HUDEP-2 (cell line): Measurements from ENCODE around the gene MEIS2.
"Not testable (repeated sequence)": the region's sequence is repeated elsewhere in the genome, so short reads cannot be mapped to it uniquely, and the experiment has no call there.

Source experiments
- DNase-seq, 76 experiments: peaks; one replicate each; lab custom pipeline; 2025; ENCODE audit not compliant: unreplicated experiment in 76 of 76; lab: John Stamatoyannopoulos, UW

MEIS2 gene

GRCh38 chr15:37014566-37014965 lies 85.8 kb downstream of the MEIS2 start:
- no peak for DNase-seq

- no peak for DNase-seq
Measured at GRCh38 chr15:37014137-37014536, 86.2 kb downstream of the MEIS2 start.

DNA sequence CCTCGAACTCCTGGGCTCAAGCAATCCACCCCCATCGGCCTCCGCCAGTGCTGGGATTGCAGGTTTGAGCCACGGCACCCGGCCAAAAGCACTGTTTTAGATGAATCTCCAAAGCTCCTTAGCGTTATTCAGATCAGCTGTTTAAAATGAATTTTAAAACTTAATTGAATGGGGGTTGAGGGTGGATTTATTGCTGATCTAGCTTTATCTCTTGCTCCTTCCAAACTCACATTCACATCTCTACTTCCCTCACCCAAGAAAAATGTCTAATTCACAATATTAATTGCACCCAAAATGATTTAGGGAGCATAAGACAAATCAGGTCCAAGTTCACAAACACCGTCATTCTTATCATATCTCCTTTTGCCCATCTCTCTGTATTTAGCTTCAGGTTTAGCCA lies 89.8 kb downstream of the MEIS2 start:
- DNase-seq = no peak

DNA sequence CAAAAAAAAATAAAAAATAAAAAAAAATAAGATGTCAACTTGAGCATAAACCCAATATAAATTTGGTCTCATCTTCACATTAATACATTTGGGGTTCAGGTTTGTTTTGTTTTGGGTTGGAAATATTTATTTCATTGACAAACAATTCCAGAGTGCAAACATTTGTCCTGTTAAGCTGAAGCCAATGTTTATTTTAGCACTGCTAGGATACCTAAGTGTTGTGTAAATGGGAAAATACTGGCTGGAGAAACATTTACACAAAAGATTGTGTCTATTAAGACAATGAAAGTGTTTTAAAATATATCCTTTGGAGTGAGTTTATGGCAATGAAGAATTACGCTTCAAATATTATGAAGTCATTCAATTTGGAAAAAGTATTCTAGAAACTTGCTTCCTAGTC lies 91.1 kb downstream of the MEIS2 start:
- DNase-seq = no peak

GRCh38 chr15:37008205-37008604 lies 92.1 kb downstream of the MEIS2 start:
- DNase-seq = no peak

- DNase-seq = no peak
Measured at GRCh38 chr15:37007301-37007700, 93.0 kb downstream of the MEIS2 start.

GRCh38 chr15:37004981-37005735 lies 95.2 kb downstream of the MEIS2 start:
- no peak for DNase-seq

GRCh38 chr15:37004373-37004869 lies 95.9 kb downstream of the MEIS2 start:
- no peak for DNase-seq

DNA sequence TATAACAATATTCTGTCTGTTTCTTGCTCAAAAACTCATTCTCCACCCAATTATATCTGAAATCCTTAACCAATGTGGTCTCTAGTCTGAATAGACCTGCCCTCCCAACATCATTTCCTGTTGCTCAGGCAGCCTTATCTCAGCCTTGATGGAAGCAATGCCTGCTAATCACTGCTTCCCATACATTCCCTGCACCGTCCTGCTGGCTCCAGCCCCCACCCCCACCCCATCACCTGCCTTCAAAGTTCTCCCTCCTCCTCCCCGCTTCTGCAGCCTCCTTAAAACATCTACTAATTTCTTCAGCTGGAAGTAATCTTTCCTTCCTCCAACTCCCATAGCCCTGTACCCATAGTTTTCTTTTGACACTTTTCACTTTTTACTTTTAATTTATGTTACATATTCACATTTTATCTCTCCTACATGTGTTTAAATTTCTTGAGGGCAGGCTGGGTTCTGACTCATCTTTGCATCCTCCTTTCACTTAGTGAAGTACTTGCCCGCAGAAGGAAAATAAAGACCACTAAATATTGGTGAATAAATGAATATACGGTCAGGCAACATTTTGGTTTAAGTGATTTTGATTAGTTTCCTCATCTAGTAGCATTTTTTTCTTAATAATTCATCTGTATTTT lies 98.2 kb downstream of the MEIS2 start:
- no peak for DNase-seq

- no peak for DNase-seq
Measured at GRCh38 chr15:37001417-37001816, 98.9 kb downstream of the MEIS2 start.

DNA sequence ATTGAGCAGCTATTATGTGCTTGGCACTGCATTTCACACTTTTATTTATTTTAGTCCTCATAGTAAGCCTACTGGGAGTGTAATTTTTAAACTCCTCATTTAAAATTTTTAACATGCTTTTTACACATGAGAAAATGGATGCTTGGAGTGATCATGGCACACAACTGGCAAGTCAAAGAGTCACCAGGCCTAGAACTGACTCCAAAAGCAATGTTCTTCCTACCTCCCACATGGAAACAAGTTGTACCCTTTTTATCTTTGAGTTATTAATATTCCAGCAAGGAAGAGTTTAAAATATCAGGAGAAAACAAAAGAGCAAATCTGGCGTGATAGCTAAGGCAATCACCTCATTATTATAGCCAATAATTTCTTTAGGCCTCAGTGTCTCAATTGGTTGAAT lies 100.6 kb downstream of the MEIS2 start:
- no peak for DNase-seq

GRCh38 chr15:36996538-36997181 lies 103.7 kb downstream of the MEIS2 start:
- no peak for DNase-seq

DNA sequence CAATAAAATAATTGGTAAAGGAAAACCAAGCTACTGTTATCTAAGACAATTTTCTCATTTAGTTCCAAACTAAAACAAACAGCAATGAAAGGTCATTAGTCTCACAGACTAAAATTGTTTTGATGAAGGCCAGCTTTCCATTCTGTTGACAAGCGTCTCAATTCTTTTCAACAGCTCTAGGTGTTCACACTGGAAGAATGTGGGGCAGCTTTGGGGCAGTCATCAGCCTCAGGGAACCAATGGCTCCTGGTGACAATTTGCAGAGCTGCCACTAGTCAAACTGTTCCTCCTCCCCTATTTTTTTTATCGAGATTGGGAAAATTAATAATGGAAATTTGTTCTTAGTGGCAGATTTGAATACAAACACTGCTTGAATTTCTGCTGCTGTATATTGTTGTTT lies 104.2 kb downstream of the MEIS2 start:
- DNase-seq = no peak

- DNase-seq = no peak
Measured at GRCh38 chr15:36994790-36995189, 105.6 kb downstream of the MEIS2 start.

GRCh38 chr15:36992454-36992853 lies 107.9 kb downstream of the MEIS2 start:
- DNase-seq = no peak

- DNase-seq = no peak
Measured at GRCh38 chr15:36988947-36989346, 111.4 kb downstream of the MEIS2 start.

DNA sequence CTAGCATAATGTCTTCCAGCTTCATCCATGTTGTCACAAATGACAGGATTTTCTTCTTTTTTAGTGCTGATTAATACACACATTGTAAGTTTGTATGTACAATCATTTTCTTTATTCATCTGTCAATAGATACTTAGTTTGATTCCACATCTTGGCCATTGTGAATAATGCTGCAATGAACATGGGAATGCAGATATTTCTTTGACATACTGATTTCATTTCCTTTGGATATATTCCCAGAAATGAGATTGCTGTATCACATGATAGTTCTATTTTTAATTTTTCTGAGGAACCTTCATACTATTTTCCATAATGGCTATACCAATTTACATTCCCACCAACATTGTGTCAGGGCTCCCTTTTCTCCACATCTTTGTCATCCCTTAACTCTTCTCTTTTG lies 117.9 kb downstream of the MEIS2 start:
- DNase-seq = no peak

DNA sequence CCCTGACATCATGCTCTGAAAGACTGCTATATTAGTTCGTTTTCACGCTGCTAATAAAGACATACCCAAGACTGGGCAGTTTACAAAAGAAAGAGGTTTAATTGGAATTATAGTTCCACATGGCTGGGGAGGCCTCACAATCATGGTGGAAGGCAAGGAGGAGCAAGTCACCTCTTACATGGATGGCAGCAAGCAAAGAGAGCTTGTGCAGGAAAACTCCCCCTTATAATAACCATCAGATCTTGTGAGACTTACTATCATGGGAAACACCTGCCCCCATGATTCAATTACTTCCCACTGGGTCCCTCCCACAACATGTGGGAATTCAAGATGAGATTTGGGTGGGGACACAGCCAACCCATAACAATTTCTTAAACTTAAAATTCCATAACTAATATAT lies 120.1 kb downstream of the MEIS2 start:
- not testable (repeated sequence) for DNase-seq

- no peak for DNase-seq
Measured at GRCh38 chr15:36978625-36979024, 121.7 kb downstream of the MEIS2 start.

DNA sequence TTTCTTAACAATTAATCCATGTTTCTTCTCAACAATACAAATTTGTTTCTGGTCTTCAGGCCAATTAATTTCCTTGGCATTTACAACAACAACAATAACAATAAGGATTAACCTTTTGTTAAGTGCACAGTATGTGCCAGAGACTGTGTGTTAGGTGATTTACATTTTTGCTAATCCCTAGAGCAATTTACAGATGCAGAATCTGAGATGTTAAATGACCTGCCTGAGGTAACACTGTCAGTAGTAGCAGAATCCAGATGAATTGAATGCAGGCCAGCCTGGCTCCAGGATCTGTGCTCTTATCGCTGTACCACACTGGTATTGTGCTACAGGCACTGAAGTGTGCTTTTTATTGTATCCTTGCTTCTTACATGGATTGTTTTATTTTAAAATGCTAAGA lies 122.2 kb downstream of the MEIS2 start:
- no peak for DNase-seq

DNA sequence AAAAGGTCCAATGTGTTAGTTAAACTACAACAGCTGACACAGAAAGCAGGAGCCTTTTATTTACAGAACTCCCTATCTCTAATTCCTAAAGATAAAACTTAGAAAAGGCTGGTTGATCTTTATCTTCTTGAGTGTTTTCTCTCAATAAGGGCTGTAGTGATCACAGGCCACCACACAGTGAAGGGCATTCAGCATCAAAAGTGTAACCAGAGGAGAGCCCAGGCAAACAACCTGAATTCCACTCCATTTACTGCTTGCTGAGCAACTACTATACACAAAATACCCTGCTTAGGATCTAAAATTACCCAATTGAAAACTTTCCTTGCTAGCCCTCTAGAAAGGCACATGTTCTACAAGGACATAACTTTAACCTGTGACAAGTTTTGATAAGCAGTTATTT lies 122.7 kb downstream of the MEIS2 start:
- DNase-seq = no peak

DNA sequence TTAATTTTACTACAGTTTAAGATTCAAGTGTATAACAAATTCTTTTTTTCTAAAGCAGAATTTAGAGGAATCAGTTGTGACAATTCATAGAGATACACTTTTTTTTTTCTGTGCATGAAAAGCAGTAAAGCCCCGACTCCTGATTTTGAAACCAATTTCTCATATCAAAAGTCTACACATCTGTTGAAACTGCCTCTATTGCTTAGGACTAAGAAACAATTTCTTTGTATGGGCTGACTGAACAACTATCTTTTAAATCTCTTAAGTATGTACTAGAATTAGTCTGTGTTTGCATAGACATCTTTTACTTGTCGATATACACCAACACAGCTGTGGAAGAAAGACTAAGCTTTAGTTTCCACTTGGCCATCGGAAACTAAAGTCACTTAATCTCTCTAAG lies 127.6 kb downstream of the MEIS2 start:
- no peak for DNase-seq
